ENCODE data around the gene CAV2. TPM values are rescaled to one million over a fixed set of nuclear protein-coding genes. Genes with fewer than 3 reads are reported as not detected.

CAV2 gene, protein sequence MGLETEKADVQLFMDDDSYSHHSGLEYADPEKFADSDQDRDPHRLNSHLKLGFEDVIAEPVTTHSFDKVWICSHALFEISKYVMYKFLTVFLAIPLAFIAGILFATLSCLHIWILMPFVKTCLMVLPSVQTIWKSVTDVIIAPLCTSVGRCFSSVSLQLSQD
- total RNA-seq: 100 to 1,000 TPM; 180 to 278 TPM

GRCh38 chr7:116499168-116500077 is at the start of gene CAV2:
CAV2 (plus strand) TSS chr7:116499738; CDS start chr7:116499782, 44 bp downstream.
- no peak for TF ChIP-seq CTCF (IDR thresholded peaks at IDR 0.05)
- Histone ChIP-seq H3K27me3 (no peaks in the 10 kb centered on the region), H3K9me3 (no peaks in the 10 kb centered on the region), H3K4me1 (peaks cover 0 to 30% of the 10 kb centered on the region in 2 donors), H3K36me3 (no peaks in the 10 kb centered on the region), H3K27ac (peak within 1 kb of the TSS; percentile 98), H3K4me3 (peak within 1 kb of the TSS; percentile 90 to 92)
- peak; percentile 72 for DNase-seq (ENCODE audit: low spot score)

- no peaks in the 10 kb centered on the region for H3K27me3 ChIP-seq
- H3K36me3 ChIP-seq: no peaks in the 10 kb centered on the region
- H3K4me1 ChIP-seq: peaks cover 0 to 19% of the 10 kb centered on the region in 2 donors
- DNase-seq (ENCODE audit: low spot score): no peak
- H3K9me3 ChIP-seq: no peaks in the 10 kb centered on the region
- no peak for TF ChIP-seq CTCF (IDR thresholded peaks at IDR 0.05)
- H3K4me3 ChIP-seq: no peak overlapping the region
- peak overlapping the region; percentile 18 to 77 for H3K27ac ChIP-seq
These were observed 49.6 kb upstream of the CAV2 start for GRCh38 chr7:116449950-116450349.

GRCh38 chr7:116451957-116452729 is 47.4 kb upstream of the CAV2 start:
- TF ChIP-seq CTCF (IDR thresholded peaks at IDR 0.05): no peak
- no peak for DNase-seq (ENCODE audit: low spot score)
- Histone ChIP-seq H3K36me3 (no peaks in the 10 kb centered on the region), H3K27me3 (no peaks in the 10 kb centered on the region), H3K9me3 (no peaks in the 10 kb centered on the region), H3K27ac (no peak overlapping the region), H3K4me1 (peaks cover 0 to 19% of the 10 kb centered on the region in 2 donors), H3K4me3 (no peak overlapping the region)

DNA sequence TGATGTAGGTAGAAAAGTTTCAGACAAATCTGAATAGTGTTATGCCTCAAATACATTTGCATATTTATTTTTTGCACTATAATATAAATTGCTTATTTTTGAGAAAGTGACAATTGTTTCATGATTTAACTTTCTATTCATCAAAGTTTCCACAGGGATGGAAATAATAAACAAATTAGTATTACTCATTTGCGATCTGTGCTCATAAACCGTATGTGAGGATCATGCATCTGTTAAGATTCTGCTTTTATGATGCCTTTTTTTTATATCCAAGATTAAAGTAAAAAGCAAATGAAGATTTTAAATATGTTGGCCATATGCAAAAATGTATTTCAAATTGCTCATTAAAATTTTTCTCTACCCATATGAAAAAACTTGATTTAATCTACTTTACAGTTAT is 45.2 kb upstream of the CAV2 start:
- no peak overlapping the region for H3K27ac ChIP-seq
- peaks cover 0 to 12% of the 10 kb centered on the region in 2 donors for H3K4me1 ChIP-seq
- no peaks in the 10 kb centered on the region for H3K36me3 ChIP-seq
- no peaks in the 10 kb centered on the region for H3K27me3 ChIP-seq
- no peaks in the 10 kb centered on the region for H3K9me3 ChIP-seq
- no peak for DNase-seq (ENCODE audit: low spot score)
- no peak for TF ChIP-seq CTCF (IDR thresholded peaks at IDR 0.05)
- H3K4me3 ChIP-seq: no peak overlapping the region

DNA sequence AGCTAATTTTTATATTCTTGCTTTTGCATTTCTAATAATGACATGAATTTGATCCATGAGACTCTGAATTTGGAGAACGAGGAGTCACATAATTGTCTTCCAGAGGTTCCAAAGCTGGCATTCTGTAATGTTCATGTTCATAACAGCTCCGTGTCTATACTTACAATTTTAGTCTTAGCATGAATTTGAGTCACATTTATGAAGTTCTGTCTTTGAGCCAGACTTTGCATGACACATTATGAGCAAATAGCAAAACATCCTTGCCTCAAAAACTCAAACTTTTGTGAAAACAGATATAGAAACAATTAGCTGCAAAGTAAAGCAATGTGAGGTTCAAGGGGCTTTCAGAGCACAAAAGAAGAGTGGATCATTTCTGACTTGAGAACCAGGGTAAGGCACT is 44.5 kb upstream of the CAV2 start:
- Histone ChIP-seq H3K9me3 (no peaks in the 10 kb centered on the region), H3K27ac (no peak overlapping the region)
- no peak for TF ChIP-seq CTCF (IDR thresholded peaks at IDR 0.05)

More for the DNA sequence above, 44.5 kb upstream of the CAV2 start:
- Histone ChIP-seq H3K4me3 (no peak overlapping the region), H3K27me3 (no peaks in the 10 kb centered on the region), H3K4me1 (peaks cover 0 to 5% of the 10 kb centered on the region in 2 donors), H3K36me3 (no peaks in the 10 kb centered on the region)
- no peak for DNase-seq (ENCODE audit: low spot score)

Measured in right atrium auricular region (tissue), 2 donors.